GM18858 (cell line): ENCODE results near the gene KYNU.

ENCODE experiments used
- ATAC-seq: cut with Tn5 transposase; IDR thresholded peaks from one replicate; pipeline ENCODE4 v1.9.1; 2021; ENCODE audit not compliant: unreplicated experiment

Gene KYNU

GRCh38 chr2:142954493-142954892 lies 77.0 kb downstream of the KYNU start:
- no peak for ATAC-seq

GRCh38 chr2:142957144-142957543 lies 79.7 kb downstream of the KYNU start:
- no peak for ATAC-seq

GRCh38 chr2:142961202-142961601 lies 83.7 kb downstream of the KYNU start:
- no peak for ATAC-seq

- ATAC-seq, result no peak
Measured at GRCh38 chr2:142965443-142965842, 88.0 kb downstream of the KYNU start.

- ATAC-seq, result no peak
Measured at GRCh38 chr2:142966284-142966683, 88.8 kb downstream of the KYNU start.

GRCh38 chr2:142967060-142967459 lies 89.6 kb downstream of the KYNU start:
- no peak for ATAC-seq

- ATAC-seq, result no peak
Measured at GRCh38 chr2:142973160-142973821, 95.8 kb downstream of the KYNU start.

- ATAC-seq, result no peak
Measured at GRCh38 chr2:142973822-142974207, 96.4 kb downstream of the KYNU start.

GRCh38 chr2:142974288-142975024 lies 97.0 kb downstream of the KYNU start:
- ATAC-seq, result no peak

- ATAC-seq, result no peak
Measured at GRCh38 chr2:142975239-142975638, 97.8 kb downstream of the KYNU start.

GRCh38 chr2:142980246-142981068 lies 103.0 kb downstream of the KYNU start:
- peak; percentile 32 for ATAC-seq

GRCh38 chr2:142981069-142981378 lies 103.6 kb downstream of the KYNU start:
- no peak for ATAC-seq

- no peak for ATAC-seq
Measured at GRCh38 chr2:142981756-142982155, 104.3 kb downstream of the KYNU start.

GRCh38 chr2:142983174-142983573 lies 105.7 kb downstream of the KYNU start:
- peak; percentile 79 for ATAC-seq

GRCh38 chr2:142984657-142985056 lies 107.2 kb downstream of the KYNU start:
- ATAC-seq, result no peak

GRCh38 chr2:142987044-142987443 lies 109.6 kb downstream of the KYNU start:
- no peak for ATAC-seq

GRCh38 chr2:142989273-142990204 lies 112.1 kb downstream of the KYNU start:
- ATAC-seq, result peak; percentile 66

- no peak for ATAC-seq
Measured at GRCh38 chr2:142991295-142991694, 113.8 kb downstream of the KYNU start.

GRCh38 chr2:142992840-142993239 lies 115.4 kb downstream of the KYNU start:
- ATAC-seq, result no peak

GRCh38 chr2:142993771-142994170 lies 116.3 kb downstream of the KYNU start:
- ATAC-seq, result no peak

- ATAC-seq, result no peak
Measured at GRCh38 chr2:142994665-142995064, 117.2 kb downstream of the KYNU start.
